H1 (cell line): ENCODE measurements around the gene BCAS3. TPM values are rescaled to one million over a fixed set of nuclear protein-coding genes. Genes with fewer than 3 reads are reported as not detected.

Experiments
- CTCF ChIA-PET: fragments of 300-600 bp; sonication (Branson Sonifier 250); formaldehyde crosslinking; loops from one replicate; lab custom pipeline; 2021; ENCODE audit not compliant: partially characterized antibody; lab: Charles Lee
- POLR2A ChIA-PET: fragments of 300-600 bp; sonication (Branson Sonifier 250); formaldehyde crosslinking; loops from one replicate; lab custom pipeline; 2021; ENCODE audit warnings: inconsistent platforms; ENCODE audit not compliant: partially characterized antibody; lab: Charles Lee
- DNase-seq, 2 experiments: peaks; one replicate each; pipeline versions ENCODE4 v3.0.0 to v3.0.0-alpha.2; 2010 to 2022; ENCODE audit warnings: low spot score in 2 of 2, low read depth in 1 of 2, mixed read lengths in 1 of 2
- FAIRE-seq: peaks from 2 replicates; lab custom pipeline; 2011; peaks lifted over from hg19 to GRCh38; lab: Jason Lieb, UNC
- H2AFZ ChIP-seq: 2 replicates; pipeline ENCODE4 v1.8.1; 2012; ENCODE audit warnings: low read length, inconsistent platforms
- H2AK5ac ChIP-seq: 2 replicates; pipeline ENCODE4 v1.6.1; 2013; ENCODE audit warnings: low read depth, low read length
- H2BK120ac ChIP-seq: replicated peaks from 2 replicates; pipeline ENCODE3; 2013; ENCODE audit warnings: low read depth, low read length, inconsistent platforms
- H2BK12ac ChIP-seq: 2 replicates; pipeline ENCODE4 v1.6.1; 2013; ENCODE audit warnings: low read depth, low read length
- H2BK15ac ChIP-seq: 2 replicates; pipeline ENCODE4 v1.6.1; 2013; ENCODE audit warnings: low read length
- H2BK20ac ChIP-seq: 2 replicates; pipeline ENCODE4 v1.6.1; 2013; ENCODE audit warnings: low read length
- H2BK5ac ChIP-seq: 2 replicates; pipeline ENCODE4 v1.6.1; 2013; ENCODE audit warnings: low read depth, low read length
- H3K14ac ChIP-seq: 2 replicates; pipeline ENCODE4 v1.6.1; 2013; ENCODE audit warnings: inconsistent platforms; ENCODE audit not compliant: insufficient read length
- H3K18ac ChIP-seq: 2 replicates; pipeline ENCODE4 v1.6.1; 2013; ENCODE audit warnings: low read length; ENCODE audit errors: extremely low read depth
- H3K23ac ChIP-seq: 2 replicates; pipeline ENCODE4 v1.6.1; 2013; ENCODE audit warnings: inconsistent platforms; ENCODE audit not compliant: insufficient read length
- H3K23me2 ChIP-seq: 2 replicates; pipeline ENCODE4 v1.6.1; 2013; ENCODE audit warnings: low read depth, low read length
- H3K27ac ChIP-seq: 2 replicates; pipeline ENCODE4 v1.6.1; 2011; ENCODE audit warnings: low read depth, low read length, inconsistent platforms
- H3K27me3 ChIP-seq, 4 experiments: replicated peaks in 1 of 4; 1 replicate in 1 of 4; 2 replicates in 3 of 4; pipeline versions ENCODE4 v1.6.1 to v1.8.1; 2011 to 2013; ENCODE audit warnings: low read length in 3 of 4, mild to moderate bottlenecking in 3 of 4, inconsistent platforms in 2 of 4, mixed read lengths in 2 of 4, moderate library complexity in 1 of 4; ENCODE audit not compliant: control insufficient read depth in 3 of 4, insufficient read depth in 3 of 4; ENCODE audit errors: extremely low read depth in 1 of 4
- H3K36me3 ChIP-seq, 4 experiments: 2 replicates each; pipeline versions ENCODE4 v1.6.1 to v1.8.1; 2011 to 2013; ENCODE audit warnings: mild to moderate bottlenecking in 4 of 4, low read length in 3 of 4, moderate library complexity in 2 of 4, control low read depth in 1 of 4, inconsistent platforms in 1 of 4; ENCODE audit not compliant: insufficient read depth in 4 of 4, control insufficient read depth in 2 of 4
- H3K4ac ChIP-seq: replicated peaks from 2 replicates; pipeline ENCODE3; 2013; ENCODE audit warnings: low read length, low read depth, mixed read lengths, inconsistent platforms; ENCODE audit not compliant: insufficient read length
- H3K4me1 ChIP-seq, 4 experiments: replicated peaks in 1 of 4; 1 replicate in 1 of 4; 2 replicates in 3 of 4; pipeline versions ENCODE4 v1.6.1 to v1.8.1; 2011 to 2013; ENCODE audit warnings: low read length in 3 of 4, inconsistent platforms in 2 of 4, mixed read lengths in 1 of 4; ENCODE audit not compliant: insufficient read depth in 4 of 4, control insufficient read depth in 3 of 4
- H3K4me2 ChIP-seq, 2 experiments: 2 replicates each; pipeline versions ENCODE4 v1.6.1 to v1.8.1; 2011 to 2013; ENCODE audit warnings: low read depth in 2 of 2, low read length in 2 of 2, control low read depth in 1 of 2, inconsistent platforms in 1 of 2, mild to moderate bottlenecking in 1 of 2; ENCODE audit not compliant: insufficient read depth in 1 of 2
- H3K4me3 ChIP-seq, 4 experiments: fragments of 200-600, 300-600 bp in 1 of 4; sonication (generic), shearing (Covaris generic), sonication (Bioruptor Twin) in 1 of 4; 2 replicates each; pipeline versions ENCODE4 v1.5.1 to v1.8.1; 2011 to 2016; ENCODE audit warnings: low read length in 4 of 4, low read depth in 3 of 4, control low read depth in 2 of 4, inconsistent platforms in 2 of 4, mild to moderate bottlenecking in 2 of 4, mixed read lengths in 1 of 4, moderate library complexity in 1 of 4; ENCODE audit not compliant: insufficient read depth in 2 of 4; ENCODE audit errors: extremely low read depth in 1 of 4
- H3K56ac ChIP-seq: replicated peaks from 2 replicates; pipeline ENCODE3; 2013; ENCODE audit warnings: low read depth, mild to moderate bottlenecking, mixed read lengths, low read length, inconsistent platforms; ENCODE audit not compliant: insufficient read length
- H3K79me1 ChIP-seq: 2 replicates; pipeline ENCODE4 v1.6.1; 2013; ENCODE audit warnings: low read depth, low read length, control low read depth
- H3K79me2 ChIP-seq, 2 experiments: 2 replicates each; pipeline versions ENCODE4 v1.6.1 to v1.8.1; 2012 to 2013; ENCODE audit warnings: low read length in 2 of 2, mild to moderate bottlenecking in 2 of 2, inconsistent platforms in 1 of 2; ENCODE audit not compliant: insufficient read depth in 2 of 2, control insufficient read depth in 1 of 2
- H3K9ac ChIP-seq, 4 experiments: replicated peaks in 1 of 4; 1 replicate in 1 of 4; 2 replicates in 3 of 4; pipeline versions ENCODE4 v1.6.1 to v1.8.1; 2011 to 2013; ENCODE audit warnings: low read depth in 3 of 4, low read length in 3 of 4, control low read depth in 2 of 4, mild to moderate bottlenecking in 2 of 4, moderate library complexity in 2 of 4, inconsistent platforms in 1 of 4; ENCODE audit errors: extremely low read depth in 1 of 4
- H3K9me3 ChIP-seq, 2 experiments: 2 replicates each; pipeline versions ENCODE4 v1.6.1 to v1.8.1; 2012 to 2013; ENCODE audit warnings: mild to moderate bottlenecking in 2 of 2, moderate library complexity in 2 of 2, control low read depth in 1 of 2, inconsistent platforms in 1 of 2, low read depth in 1 of 2, low read length in 1 of 2, mixed read lengths in 1 of 2; ENCODE audit not compliant: insufficient read depth in 2 of 2
- H4K20me1 ChIP-seq, 2 experiments: replicated peaks in 1 of 2; 2 replicates each; pipeline versions ENCODE3 to v1.8.1; 2011 to 2013; ENCODE audit warnings: inconsistent platforms in 2 of 2, low read length in 2 of 2, mild to moderate bottlenecking in 1 of 2; ENCODE audit not compliant: insufficient read depth in 2 of 2, control insufficient read depth in 1 of 2
- H4K5ac ChIP-seq: 2 replicates; pipeline ENCODE4 v1.6.1; 2013; ENCODE audit warnings: low read length, low read depth, mixed read lengths, inconsistent platforms; ENCODE audit not compliant: insufficient read length
- H4K8ac ChIP-seq: 2 replicates; pipeline ENCODE4 v1.8.0; 2013; ENCODE audit warnings: mild to moderate bottlenecking, moderate library complexity, low read length, inconsistent platforms; ENCODE audit not compliant: insufficient read depth; ENCODE audit errors: extremely low read depth
- H4K91ac ChIP-seq: replicated peaks from 2 replicates; pipeline ENCODE3; 2013; ENCODE audit warnings: low read length, mixed read lengths, inconsistent platforms; ENCODE audit not compliant: insufficient read length
- ATF3 ChIP-seq: IDR thresholded peaks from 2 replicates; pipeline ENCODE4 v1.6.1; 2011; ENCODE audit warnings: low read depth, mild to moderate bottlenecking, low read length; ENCODE audit not compliant: insufficient read depth
- CHD2 ChIP-seq: IDR thresholded peaks from 2 replicates; pipeline ENCODE4 v1.6.1; 2012; ENCODE audit warnings: low read length, improper control_type of control experiment
- EGR1 ChIP-seq: IDR thresholded peaks from 2 replicates; pipeline ENCODE4 v1.6.1; 2011; ENCODE audit warnings: low read depth, low read length, borderline replicate concordance
- EP300 ChIP-seq, 2 experiments: IDR thresholded peaks; 1 replicate in 1 of 2; 2 replicates in 1 of 2; pipeline ENCODE4 v1.6.1; 2011 to 2012; ENCODE audit warnings: low read depth in 2 of 2, low read length in 2 of 2, mild to moderate bottlenecking in 2 of 2, borderline replicate concordance in 1 of 2, inconsistent platforms in 1 of 2, moderate library complexity in 1 of 2
- HDAC2 ChIP-seq, 2 experiments: fragments of 300-600 bp in 1 of 2; sonication (generic) in 1 of 2; IDR thresholded peaks; 2 replicates each; pipeline ENCODE4 v1.6.1; 2011 to 2012; ENCODE audit warnings: low read depth in 2 of 2, low read length in 2 of 2, mild to moderate bottlenecking in 2 of 2, moderate library complexity in 2 of 2, borderline replicate concordance in 1 of 2, inconsistent platforms in 1 of 2
- KDM5A ChIP-seq: fragments of 200-600 bp; IDR thresholded peaks from 2 replicates; pipeline ENCODE4 v1.7.1; 2012; ENCODE audit warnings: mild to moderate bottlenecking, low read length, inconsistent platforms, mixed read lengths
- MAX ChIP-seq: IDR thresholded peaks from 2 replicates; pipeline ENCODE4 v1.6.1; 2012; ENCODE audit warnings: inconsistent platforms
- POLR2A ChIP-seq, 2 experiments: IDR thresholded peaks; 1 replicate in 1 of 2; 2 replicates in 1 of 2; pipeline ENCODE4 v1.6.1; 2011; ENCODE audit warnings: low read depth in 2 of 2, low read length in 2 of 2, mild to moderate bottlenecking in 2 of 2; ENCODE audit errors: control extremely low read depth in 1 of 2
- RNF2 ChIP-seq: fragments of 200-900, 300-1000 bp; sonication (generic); IDR thresholded peaks from 2 replicates; pipeline ENCODE4 v1.7.1; 2016; ENCODE audit warnings: borderline replicate concordance, low read depth, mild to moderate bottlenecking, antibody characterized with exemption, low read length; ENCODE audit not compliant: poor library complexity, severe bottlenecking; ENCODE audit errors: missing control alignments
- TEAD4 ChIP-seq: IDR thresholded peaks from 2 replicates; pipeline ENCODE4 v1.6.1; 2012; ENCODE audit warnings: low read depth, low read length, inconsistent platforms, mixed read lengths
- WGBS, 2 experiments: shearing (Covaris generic) in 1 of 2; methylation state at CpG; one replicate each; pipeline versions ENCODE4 v1.1.6 to v1.1.7; 2013 to 2015; ENCODE audit warnings: low lambda C conversion rate in 2 of 2, mixed read lengths in 2 of 2, inconsistent platforms in 1 of 2, low coverage in 1 of 2, missing lambda C conversion rate in 1 of 2; ENCODE audit not compliant: insufficient replicate concordance in 2 of 2, insufficient coverage in 1 of 2, insufficient read length in 1 of 2; ENCODE audit errors: extremely low coverage in 1 of 2, missing lambda C conversion rate in 1 of 2; 5-methylcytosine and 5-hydroxymethylcytosine counted together
- polyA plus RNA-seq, 7 experiments: library from polyadenylated mRNA; depleted of rRNA in 3 of 7; stranded (reverse) in 5 of 7; unstranded in 2 of 7; fragments of >200 nt in 5 of 7; fragments of 200-250 nt in 2 of 7; gene quantifications; 1 replicate in 5 of 7; 2 replicates in 1 of 7; 4 replicates in 1 of 7; pipeline versions ENCODE4 v1.2.1 to v1.2.3, GENCODE V29; 2011 to 2013; ENCODE audit warnings: missing spikeins in 2 of 7, mixed read lengths in 2 of 7
- total RNA-seq: library from RNA; stranded (reverse); fragmentation: NEBNext Ultra II Directional; extraction: Animal tissue kit (Norgen Biotek cat#: 25700); gene quantifications from 2 replicates; pipeline ENCODE4 v1.2.1, GENCODE V29; 2021
- TF ChIP-seq, protein P1 (sequence below): IDR thresholded peaks from 2 replicates; pipeline ENCODE4 v1.6.1; 2012; ENCODE audit warnings: low read length, inconsistent platforms

BCAS3 gene
- total and polyA plus RNA-seq, 2 of the 8 experiments (the other 6 are each of a cell fraction or from before 2014, with no cell fraction given), result 9.9 to 13.3 TPM

GRCh38 chr17:61216066-61216465, 538.4 kb downstream of the BCAS3 start:
- Histone ChIP-seq H4K5ac (no peak overlapping the region), H3K4me3 (no peak overlapping the region), H4K91ac (no peak overlapping the region), H2AFZ (no peak overlapping the region), H3K27ac (no peak overlapping the region), H3K18ac (no peak overlapping the region), H3K4ac (no peak overlapping the region), H2BK120ac (no peak overlapping the region), H3K79me1 (no peaks in the 10 kb centered on the region), H3K14ac (no peak overlapping the region), H4K20me1 (no peaks in the 10 kb centered on the region), H4K8ac (no peak overlapping the region), H3K4me1 (peaks cover 0 to 5% (median 2%) of the 10 kb centered on the region in 4 experiments; a peak in 3 of 7 replicates), H3K36me3 (no peaks in the 10 kb centered on the region), H3K79me2 (no peaks in the 10 kb centered on the region), H3K23ac (no peak overlapping the region), H2BK5ac (no peak overlapping the region), H2AK5ac (no peak overlapping the region), H2BK20ac (no peak overlapping the region), H3K27me3 (no peaks in the 10 kb centered on the region), H3K4me2 (no peak overlapping the region), H3K9me3 (no peaks in the 10 kb centered on the region), H2BK12ac (no peak overlapping the region), H3K23me2 (no peaks in the 10 kb centered on the region), H3K56ac (no peak overlapping the region), H2BK15ac (no peak overlapping the region), H3K9ac (no peak overlapping the region)
- WGBS, 2 experiments, result 92% methylated on average over 4 of the region's 4 CpGs; no CpG with 5 or more reads in 1 of the 2 experiments
- DNase-seq (no peak), FAIRE-seq (no peak)
- ChIA-PET CTCF (interaction anchor here (0.5 to 1.3 kb wide), 2 partner anchors 11 to 224 kb away, joined by 3 to 4 read pairs; no protein-coding TSS in a partner anchor), POLR2A (no interaction called here)
- no peak for TF ChIP-seq CHD2
- no peak for TF ChIP-seq TEAD4
- TF ChIP-seq ATF3, result no peak
- TF ChIP-seq EGR1, result no peak
- no peak for TF ChIP-seq KDM5A
- TF ChIP-seq, protein P1, sequence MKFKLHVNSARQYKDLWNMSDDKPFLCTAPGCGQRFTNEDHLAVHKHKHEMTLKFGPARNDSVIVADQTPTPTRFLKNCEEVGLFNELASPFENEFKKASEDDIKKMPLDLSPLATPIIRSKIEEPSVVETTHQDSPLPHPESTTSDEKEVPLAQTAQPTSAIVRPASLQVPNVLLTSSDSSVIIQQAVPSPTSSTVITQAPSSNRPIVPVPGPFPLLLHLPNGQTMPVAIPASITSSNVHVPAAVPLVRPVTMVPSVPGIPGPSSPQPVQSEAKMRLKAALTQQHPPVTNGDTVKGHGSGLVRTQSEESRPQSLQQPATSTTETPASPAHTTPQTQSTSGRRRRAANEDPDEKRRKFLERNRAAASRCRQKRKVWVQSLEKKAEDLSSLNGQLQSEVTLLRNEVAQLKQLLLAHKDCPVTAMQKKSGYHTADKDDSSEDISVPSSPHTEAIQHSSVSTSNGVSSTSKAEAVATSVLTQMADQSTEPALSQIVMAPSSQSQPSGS, result no peak
- no peak for TF ChIP-seq POLR2A (IDR thresholded peaks at IDR 0.05; ENCODE audit: control extremely low read depth in 1 of 2, low read depth in 2 of 2, low read length in 2 of 2)
- TF ChIP-seq RNF2, result no peak
- TF ChIP-seq MAX, result no peak
- TF ChIP-seq EP300 (IDR thresholded peaks at IDR 0.05; ENCODE audit: borderline replicate concordance in 1 of 2, low read depth in 2 of 2, low read length in 2 of 2), result no peak
- TF ChIP-seq HDAC2 (IDR thresholded peaks at IDR 0.05; ENCODE audit: borderline replicate concordance in 1 of 2, low read depth in 2 of 2, low read length in 2 of 2), result no peak
